ENCODE results near the gene ADRA2B. TPM values are rescaled to one million over a fixed set of nuclear protein-coding genes. Genes with fewer than 3 reads are reported as not detected.

The ADRA2B gene
- total and polyA plus RNA-seq, 12 donors: 0.95 to 12.9 (median 3.3) TPM

DNA sequence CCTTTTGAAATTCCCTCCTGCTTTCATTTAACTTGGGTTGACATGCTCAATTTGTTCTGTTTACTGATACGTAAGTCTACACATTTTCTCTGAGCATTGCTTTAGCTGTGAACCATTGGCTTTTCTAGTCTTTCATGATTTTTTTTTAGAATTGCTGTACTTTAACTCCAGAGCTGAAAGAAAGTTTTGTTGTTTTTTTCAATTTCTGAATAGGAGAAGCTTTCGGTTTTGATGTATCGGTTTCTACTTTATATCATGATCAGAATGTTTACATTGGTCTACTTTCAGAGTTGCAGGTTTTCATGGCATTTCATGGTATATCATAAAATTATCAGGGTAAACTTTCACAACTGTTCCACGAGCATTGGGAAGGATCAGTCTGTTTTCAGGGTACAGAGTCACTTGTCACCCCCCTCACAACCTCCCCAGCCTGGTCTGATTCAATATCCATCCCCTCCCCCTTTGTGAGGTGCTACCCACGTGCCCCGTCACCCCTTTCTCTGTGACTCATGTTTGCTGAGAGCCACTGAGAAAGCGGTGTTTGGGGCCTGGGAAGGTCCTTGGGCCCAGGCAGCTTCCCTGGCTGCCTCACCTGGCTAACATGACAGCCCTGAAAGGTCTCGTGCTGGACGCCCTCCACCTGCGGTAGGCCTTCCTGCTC lies 14.9 kb upstream of the ADRA2B start:
- Histone ChIP-seq H3K27me3 (no peaks in the 10 kb centered on the region), H3K4me1 (replicated peaks in 1 of 2) (no peaks in the 10 kb centered on the region), H3K27ac (no peak overlapping the region), H3K4me3 (no peak overlapping the region), H3K36me3 (replicated peaks in 1 of 2) (no peaks in the 10 kb centered on the region), H3K9me3 (replicated peaks in 1 of 3) (no peaks in the 10 kb centered on the region)
- DNase-seq: no peak
- WGBS, 4 donors: 74 to 87% (median 82%) methylated on average over 10 of the region's 10 CpGs
- intact Hi-C loops (cut with DNase I): loop anchor here in 1 of 2 donors (10.0 kb wide), 1 partner anchor 384 kb away; no protein-coding TSS in a partner anchor
- no peak for TF ChIP-seq POLR2A (IDR thresholded peaks at IDR 0.05)
- TF ChIP-seq, protein P1, sequence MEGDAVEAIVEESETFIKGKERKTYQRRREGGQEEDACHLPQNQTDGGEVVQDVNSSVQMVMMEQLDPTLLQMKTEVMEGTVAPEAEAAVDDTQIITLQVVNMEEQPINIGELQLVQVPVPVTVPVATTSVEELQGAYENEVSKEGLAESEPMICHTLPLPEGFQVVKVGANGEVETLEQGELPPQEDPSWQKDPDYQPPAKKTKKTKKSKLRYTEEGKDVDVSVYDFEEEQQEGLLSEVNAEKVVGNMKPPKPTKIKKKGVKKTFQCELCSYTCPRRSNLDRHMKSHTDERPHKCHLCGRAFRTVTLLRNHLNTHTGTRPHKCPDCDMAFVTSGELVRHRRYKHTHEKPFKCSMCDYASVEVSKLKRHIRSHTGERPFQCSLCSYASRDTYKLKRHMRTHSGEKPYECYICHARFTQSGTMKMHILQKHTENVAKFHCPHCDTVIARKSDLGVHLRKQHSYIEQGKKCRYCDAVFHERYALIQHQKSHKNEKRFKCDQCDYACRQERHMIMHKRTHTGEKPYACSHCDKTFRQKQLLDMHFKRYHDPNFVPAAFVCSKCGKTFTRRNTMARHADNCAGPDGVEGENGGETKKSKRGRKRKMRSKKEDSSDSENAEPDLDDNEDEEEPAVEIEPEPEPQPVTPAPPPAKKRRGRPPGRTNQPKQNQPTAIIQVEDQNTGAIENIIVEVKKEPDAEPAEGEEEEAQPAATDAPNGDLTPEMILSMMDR (IDR thresholded peaks at IDR 0.05): no peak

- Histone ChIP-seq H3K27ac (no peak overlapping the region), H3K4me3 (no peak overlapping the region), H3K36me3 (replicated peaks in 1 of 2) (no peaks in the 10 kb centered on the region), H3K9me3 (replicated peaks in 1 of 3) (no peaks in the 10 kb centered on the region), H3K4me1 (replicated peaks in 1 of 2) (no peaks in the 10 kb centered on the region), H3K27me3 (no peaks in the 10 kb centered on the region)
- intact Hi-C loops (cut with DNase I): loop anchor here in 1 of 2 donors (10.0 kb wide), 1 partner anchor 384 kb away; no protein-coding TSS in a partner anchor
- 93 to 97% (median 93%) methylated on average over 3 to 4 of the region's 4 CpGs for WGBS, 4 donors
- no peak for DNase-seq
- TF ChIP-seq, protein P1 (IDR thresholded peaks at IDR 0.05): no peak
- no peak for TF ChIP-seq POLR2A (IDR thresholded peaks at IDR 0.05)
Measured at GRCh38 chr2:96130483-96130882, 14.1 kb upstream of the ADRA2B start.

GRCh38 chr2:96129528-96130120 lies 13.3 kb upstream of the ADRA2B start:
- WGBS, 4 donors: 77 to 90% (median 83%) methylated on average over 15 to 16 of the region's 16 CpGs
- intact Hi-C loops (cut with DNase I): loop anchor here in 1 of 2 donors (10.0 kb wide), 1 partner anchor 385 kb away; no protein-coding TSS in a partner anchor

DNA sequence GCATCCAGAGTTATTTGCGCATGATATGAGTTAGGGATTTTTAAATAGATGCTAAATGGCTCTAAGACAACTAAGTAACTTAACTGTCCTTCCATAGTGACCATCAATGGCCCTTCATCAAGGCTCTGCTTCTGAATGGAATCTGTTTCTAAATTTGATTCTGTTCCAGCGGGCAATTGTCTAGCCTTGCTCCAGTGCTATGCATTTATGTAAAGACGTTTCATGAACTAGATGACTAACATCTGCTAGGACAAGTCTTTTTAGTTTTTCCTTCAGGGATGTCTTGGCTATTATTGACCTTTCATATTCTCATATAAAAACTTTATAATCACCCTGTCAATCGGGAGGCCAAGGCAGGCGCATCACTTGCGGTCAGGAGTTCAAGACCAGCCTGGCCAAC lies 12.1 kb upstream of the ADRA2B start:
- intact Hi-C loops (cut with DNase I): no loop called here
- Histone ChIP-seq H3K36me3 (replicated peaks in 1 of 2) (no peaks in the 10 kb centered on the region), H3K4me1 (replicated peaks in 1 of 2) (no peaks in the 10 kb centered on the region), H3K9me3 (replicated peaks in 1 of 3) (no peaks in the 10 kb centered on the region), H3K27me3 (no peaks in the 10 kb centered on the region), H3K4me3 (no peak overlapping the region), H3K27ac (no peak overlapping the region)
- 82 to 87% (median 82%) methylated on average over 6 of the region's 6 CpGs for WGBS, 4 donors
- TF ChIP-seq, protein P1 (IDR thresholded peaks at IDR 0.05): no peak
- no peak for TF ChIP-seq POLR2A (IDR thresholded peaks at IDR 0.05)
- DNase-seq: no peak

More at GRCh38 chr2:96129528-96130120, 13.3 kb upstream of the ADRA2B start:
- Histone ChIP-seq H3K27me3 (no peaks in the 10 kb centered on the region), H3K4me1 (replicated peaks in 1 of 2) (no peaks in the 10 kb centered on the region), H3K27ac (no peak overlapping the region), H3K9me3 (replicated peaks in 1 of 3) (no peaks in the 10 kb centered on the region), H3K4me3 (no peak overlapping the region), H3K36me3 (replicated peaks in 1 of 2) (no peaks in the 10 kb centered on the region)
- TF ChIP-seq, protein P1 (IDR thresholded peaks at IDR 0.05): no peak
- TF ChIP-seq POLR2A (IDR thresholded peaks at IDR 0.05): no peak
- no peak for DNase-seq
